Activated naive CD8-positive, alpha-beta T cell treated with anti-CD3 and anti-CD28 coated beads, Interleukin-2, amount 50 U/mL, for 24 hours (primary cell): ENCODE data around the gene AGPAT1.

ENCODE experiments used
- ATAC-seq: fragments of 150-1000 bp; cut with Tn5 transposase; one replicate; pipeline ENCODE4 v1.10.0; 2021
- DNase-seq: peaks from one replicate; pipeline ENCODE4 v3.0.0; 2021
- H3K27ac Mint-ChIP-seq: one replicate; pipeline ENCODE4 v1.8.0; 2021; ENCODE audit warnings: mild to moderate bottlenecking, mixed read lengths
- H3K27me3 Mint-ChIP-seq: one replicate; pipeline ENCODE4 v1.8.0; 2021; ENCODE audit warnings: mixed read lengths
- H3K36me3 Mint-ChIP-seq: one replicate; pipeline ENCODE4 v1.8.0; 2021; ENCODE audit warnings: low read depth, mixed read lengths
- H3K4me1 Mint-ChIP-seq: one replicate; pipeline ENCODE4 v1.8.0; 2021; ENCODE audit warnings: mixed read lengths
- H3K4me3 Mint-ChIP-seq: one replicate; pipeline ENCODE4 v1.8.0; 2021; ENCODE audit warnings: mild to moderate bottlenecking, moderate library complexity, mixed read lengths
- H3K9me3 Mint-ChIP-seq: one replicate; pipeline ENCODE4 v1.8.0; 2021; ENCODE audit warnings: mixed read lengths

Gene AGPAT1

DNA sequence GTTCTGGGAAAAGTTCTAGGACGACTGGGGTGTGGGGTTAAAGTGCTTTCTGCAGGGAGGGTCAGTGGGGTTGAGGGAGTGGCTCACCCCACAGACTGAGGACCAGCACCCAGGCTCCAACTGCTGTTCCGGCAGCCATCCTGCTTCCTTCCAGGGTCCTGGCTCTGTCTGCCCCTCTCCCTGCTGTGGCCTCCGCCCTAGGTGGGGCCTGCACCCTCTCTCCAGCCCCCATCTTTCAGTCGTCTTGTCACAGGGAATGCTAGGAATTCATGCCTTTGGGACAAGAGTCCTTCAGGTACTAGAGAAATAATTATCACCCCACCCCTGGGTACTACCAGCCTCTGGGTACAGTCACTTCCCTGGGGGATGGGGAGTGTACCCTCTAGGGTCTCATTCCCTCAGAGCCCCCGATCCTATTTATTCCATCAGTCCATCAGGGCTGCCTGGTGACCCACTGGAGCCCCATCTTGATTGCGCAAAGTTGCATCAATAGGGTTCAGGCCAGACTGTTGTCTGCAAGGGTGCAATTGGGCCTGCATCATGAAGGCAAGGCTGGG, 8.3 kb upstream of the AGPAT1 start, which contains the start of gene AGER:
TSS of gene AGER (minus strand) at position 170 of the 557 bp plus-strand sequence. CDS start at position 139, 31 bp downstream.
- Mint-ChIP-seq H3K9me3 (no peaks in the 10 kb centered on the region), H3K36me3 (peaks cover 47% of the 10 kb centered on the region), H3K27me3 (no peaks in the 10 kb centered on the region), H3K4me3 (no peak within 1 kb of the TSS), H3K27ac (peak within 1 kb of the TSS; percentile 59), H3K4me1 (peaks cover 69% of the 10 kb centered on the region)
- ATAC-seq (no peak), DNase-seq (no peak)

DNA sequence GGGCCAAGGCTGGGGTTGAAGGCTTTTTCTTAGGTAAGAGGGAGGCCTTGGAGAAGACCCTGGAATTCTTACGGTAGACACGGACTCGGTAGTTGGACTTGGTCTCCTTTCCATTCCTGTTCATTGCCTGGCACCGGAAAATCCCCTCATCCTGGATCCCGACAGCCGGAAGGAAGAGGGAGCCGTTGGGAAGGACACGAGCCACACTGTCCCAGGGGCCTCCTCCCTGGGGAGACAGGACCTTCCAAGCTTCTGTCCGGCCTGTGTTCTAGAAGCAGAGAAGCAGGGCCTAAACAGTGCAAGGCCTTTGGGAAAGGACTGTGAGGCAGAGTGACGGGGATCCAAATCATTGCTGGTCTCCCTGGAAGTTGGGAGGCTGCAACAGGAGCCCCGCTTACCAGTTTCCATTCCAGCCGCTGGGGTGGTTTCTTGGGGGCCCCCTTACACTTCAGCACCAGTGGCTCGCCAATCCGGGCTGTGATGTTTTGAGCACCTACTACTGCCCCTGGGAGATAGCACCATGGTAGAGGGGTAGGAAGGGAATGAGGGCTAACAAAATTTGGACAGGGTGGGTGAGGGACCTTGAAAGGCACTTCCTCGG, 7.7 kb upstream of the AGPAT1 start:
- Mint-ChIP-seq H3K9me3 (no peaks in the 10 kb centered on the region), H3K27me3 (no peaks in the 10 kb centered on the region), H3K27ac (peak overlapping the region; percentile 59), H3K4me3 (no peak overlapping the region), H3K36me3 (peaks cover 48% of the 10 kb centered on the region), H3K4me1 (peaks cover 69% of the 10 kb centered on the region)
- no peak for ATAC-seq
- no peak for DNase-seq

DNA sequence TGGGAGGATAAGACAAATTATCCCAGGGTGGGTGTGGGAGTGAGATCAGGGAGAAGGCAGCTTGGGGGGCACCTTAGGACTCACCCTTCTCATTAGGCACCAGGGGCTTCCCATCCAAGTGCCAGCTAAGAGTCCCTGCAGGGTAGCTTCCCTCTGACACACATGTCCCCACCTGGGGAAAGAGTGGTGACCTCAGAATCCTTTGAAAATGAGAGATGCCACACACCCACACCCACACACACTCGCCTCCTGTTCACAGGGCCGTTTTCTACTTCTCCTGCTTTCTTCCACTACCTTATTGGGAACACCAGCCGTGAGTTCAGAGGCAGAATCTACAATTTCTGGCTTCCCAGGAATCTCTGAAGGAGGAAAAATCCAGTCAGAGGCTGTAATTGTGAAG, 7.1 kb upstream of the AGPAT1 start:
- Mint-ChIP-seq H3K9me3 (no peaks in the 10 kb centered on the region), H3K4me1 (peaks cover 67% of the 10 kb centered on the region), H3K4me3 (no peak overlapping the region), H3K36me3 (peaks cover 49% of the 10 kb centered on the region), H3K27me3 (no peaks in the 10 kb centered on the region), H3K27ac (peak overlapping the region; percentile 59)
- ATAC-seq (no peak), DNase-seq (no peak)

DNA sequence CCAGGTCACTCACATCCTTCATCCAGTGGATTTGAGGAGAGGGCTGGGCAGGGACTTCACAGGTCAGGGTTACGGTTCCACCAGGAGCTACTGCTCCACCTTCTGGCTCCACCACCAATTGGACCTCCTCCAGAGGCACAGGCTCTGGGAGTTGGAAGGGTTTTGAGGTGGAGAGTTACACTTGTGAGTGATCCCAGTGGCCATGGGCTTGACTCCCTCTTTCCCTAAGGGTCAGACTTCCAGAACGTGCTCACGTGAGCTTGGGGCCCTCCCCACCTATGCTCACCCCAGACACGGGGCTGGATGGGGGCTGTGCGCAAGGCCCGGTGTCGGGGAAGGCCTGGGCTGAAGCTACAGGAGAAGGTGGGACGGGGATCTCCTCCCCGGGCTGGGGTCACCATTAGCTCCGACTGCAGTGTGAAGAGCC, 6.7 kb upstream of the AGPAT1 start:
- DNase-seq = no peak
- H3K4me3 Mint-ChIP-seq = no peak overlapping the region
- H3K27ac Mint-ChIP-seq = peak overlapping the region; percentile 59
- H3K27me3 Mint-ChIP-seq = no peaks in the 10 kb centered on the region
- peaks cover 67% of the 10 kb centered on the region for H3K4me1 Mint-ChIP-seq
- ATAC-seq = no peak
- peaks cover 50% of the 10 kb centered on the region for H3K36me3 Mint-ChIP-seq
- no peaks in the 10 kb centered on the region for H3K9me3 Mint-ChIP-seq

DNA sequence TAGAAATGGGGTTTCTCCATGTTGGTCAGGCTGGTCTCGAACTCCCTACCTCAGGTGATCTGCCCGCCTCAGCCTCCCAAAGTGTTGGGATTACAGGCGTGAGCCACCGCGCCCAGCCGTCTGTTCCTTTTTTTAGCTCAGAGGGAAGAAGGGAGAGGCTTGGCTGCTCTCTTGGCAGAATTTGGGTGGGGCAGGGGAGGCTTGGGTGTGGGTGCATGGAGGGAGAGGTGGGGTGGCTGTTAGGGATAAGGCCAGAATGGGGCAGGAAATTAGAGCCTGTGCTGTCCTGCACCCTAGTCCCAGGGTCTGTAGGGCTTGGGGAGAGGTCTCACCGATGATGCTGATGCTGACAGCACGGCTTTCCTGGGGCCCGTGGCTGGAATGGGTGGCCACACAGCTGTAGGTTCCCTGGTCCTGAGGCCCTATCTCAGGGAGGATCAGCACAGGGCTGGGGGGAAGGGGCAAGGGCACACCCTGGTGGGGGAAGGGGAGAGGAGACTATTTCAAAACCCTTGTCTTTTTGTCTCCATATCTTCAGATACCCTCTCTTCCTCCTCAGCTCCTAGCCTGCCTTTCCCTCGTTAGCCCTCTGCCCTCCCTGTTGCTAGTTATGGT, 6.1 kb upstream of the AGPAT1 start:
- H3K27ac Mint-ChIP-seq = no peak overlapping the region
- peaks cover 46% of the 10 kb centered on the region for H3K36me3 Mint-ChIP-seq
- H3K27me3 Mint-ChIP-seq = no peaks in the 10 kb centered on the region
- no peak overlapping the region for H3K4me3 Mint-ChIP-seq
- H3K4me1 Mint-ChIP-seq = peaks cover 67% of the 10 kb centered on the region
- DNase-seq = no peak
- no peak for ATAC-seq
- H3K9me3 Mint-ChIP-seq = no peaks in the 10 kb centered on the region

DNA sequence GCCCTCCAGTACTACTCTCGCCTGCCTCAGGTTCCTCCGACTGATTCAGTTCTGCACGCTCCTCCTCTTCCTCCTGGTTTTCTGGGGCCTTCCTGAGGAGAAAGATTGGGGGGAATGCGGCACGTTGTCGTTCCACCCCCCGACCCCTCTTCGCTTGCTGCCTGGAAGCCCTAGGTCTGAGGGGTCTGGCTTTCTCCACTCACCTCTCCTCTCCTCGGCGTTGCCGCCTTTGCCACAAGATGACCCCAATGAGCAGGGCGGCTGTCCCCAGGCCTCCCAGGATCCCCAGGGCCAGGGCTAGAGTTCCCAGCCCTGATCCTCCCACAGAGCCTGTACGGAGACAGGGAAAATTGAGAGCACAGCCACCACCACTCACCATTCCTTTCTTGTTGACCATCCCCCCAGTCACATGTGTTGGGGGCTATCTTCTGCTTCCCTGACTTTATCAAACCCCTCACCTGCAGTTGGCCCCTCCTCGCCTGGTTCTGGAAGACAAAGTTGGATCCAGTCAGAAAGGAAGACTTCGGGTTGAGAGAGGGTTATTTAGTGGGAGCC, 5.3 kb upstream of the AGPAT1 start:
- no peaks in the 10 kb centered on the region for H3K9me3 Mint-ChIP-seq
- ATAC-seq (no peak), DNase-seq (no peak)
- H3K27ac Mint-ChIP-seq = peak overlapping the region; percentile 77
- no peaks in the 10 kb centered on the region for H3K27me3 Mint-ChIP-seq
- peak overlapping the region; percentile 55 for H3K4me3 Mint-ChIP-seq
- peaks cover 38% of the 10 kb centered on the region for H3K36me3 Mint-ChIP-seq
- peaks cover 67% of the 10 kb centered on the region for H3K4me1 Mint-ChIP-seq

DNA sequence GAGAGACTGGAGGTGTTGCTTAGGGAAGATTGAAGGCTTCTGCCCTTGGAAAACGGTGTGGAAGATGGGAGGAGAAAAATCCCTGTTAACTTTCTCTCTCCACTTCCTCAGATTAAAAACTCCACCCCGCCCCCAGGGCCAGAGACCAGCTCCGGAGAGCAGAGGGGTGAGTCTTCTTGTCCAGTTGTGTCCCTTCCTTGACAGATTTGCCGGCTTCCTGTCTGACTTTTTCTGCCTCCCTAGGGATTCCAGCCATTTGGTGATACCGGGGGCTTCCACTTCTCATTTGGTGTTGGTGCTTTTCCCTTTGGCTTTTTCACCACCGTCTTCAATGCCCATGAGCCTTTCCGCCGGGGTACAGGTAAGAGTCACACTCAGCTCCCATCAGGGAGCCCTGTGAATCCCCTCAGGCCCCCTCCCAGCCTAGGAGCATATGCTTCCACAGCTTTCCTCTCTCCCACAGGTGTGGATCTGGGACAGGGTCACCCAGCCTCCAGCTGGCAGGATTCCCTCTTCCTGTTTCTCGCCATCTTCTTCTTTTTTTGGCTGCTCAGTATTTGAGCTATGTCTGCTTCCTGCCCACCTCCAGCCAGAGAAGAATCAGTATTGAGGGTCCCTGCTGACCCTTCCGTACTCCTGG, 4.0 kb upstream of the AGPAT1 start:
- peaks cover 64% of the 10 kb centered on the region for H3K4me1 Mint-ChIP-seq

DNA sequence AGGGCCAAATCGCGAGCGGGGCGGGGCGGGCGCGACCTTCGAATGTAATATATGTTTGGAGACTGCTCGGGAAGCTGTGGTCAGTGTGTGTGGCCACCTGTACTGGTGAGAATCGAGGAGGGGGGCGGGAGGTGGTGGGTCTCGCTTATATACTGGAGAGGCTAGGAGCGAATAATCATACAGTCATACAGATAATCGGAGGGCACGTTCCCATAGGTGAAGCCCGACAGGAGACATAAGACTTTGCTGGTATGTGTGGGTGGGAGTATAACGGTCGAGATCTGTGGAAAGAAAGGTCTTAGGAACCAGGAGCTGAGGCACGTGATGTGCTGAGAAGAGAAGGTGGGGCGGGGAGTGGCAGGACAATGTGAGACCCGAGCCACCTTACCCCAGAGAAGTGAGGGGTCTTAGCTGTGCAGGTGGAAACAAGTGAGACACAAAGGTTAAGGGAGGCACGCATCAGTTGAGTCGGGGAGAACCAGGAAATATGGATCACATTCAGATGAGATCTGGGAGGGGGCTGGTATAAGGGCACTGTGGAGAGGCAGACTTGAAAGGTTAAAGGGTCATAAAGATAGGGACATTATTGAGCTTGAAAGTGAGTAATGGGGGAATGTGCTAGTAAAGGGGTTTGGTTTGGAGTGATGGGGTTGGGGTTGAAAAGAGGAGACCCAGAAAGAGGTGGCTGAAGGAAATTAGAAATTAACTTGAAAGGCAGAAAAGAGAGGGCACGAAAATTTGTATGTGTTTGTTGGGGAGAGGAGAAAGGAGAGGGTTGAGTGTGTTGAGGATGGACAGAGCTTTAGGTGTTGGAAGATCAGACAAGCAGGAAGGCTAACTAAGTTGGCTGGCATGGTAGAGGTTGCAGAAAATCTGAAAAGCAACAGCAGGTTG, 2.9 kb upstream of the AGPAT1 start:
- Mint-ChIP-seq H3K4me3 (peak overlapping the region; percentile 96), H3K4me1 (peaks cover 75% of the 10 kb centered on the region), H3K36me3 (peaks cover 29% of the 10 kb centered on the region), H3K27me3 (no peaks in the 10 kb centered on the region), H3K27ac (peak overlapping the region; percentile 93), H3K9me3 (no peaks in the 10 kb centered on the region)
- DNase-seq = no peak
- ATAC-seq = no peak

More for the DNA sequence above, 4.0 kb upstream of the AGPAT1 start:
- Mint-ChIP-seq H3K27ac (peak overlapping the region; percentile 93), H3K9me3 (no peaks in the 10 kb centered on the region), H3K36me3 (peaks cover 29% of the 10 kb centered on the region), H3K4me3 (peak overlapping the region; percentile 96), H3K27me3 (no peaks in the 10 kb centered on the region)
- DNase-seq (no peak), ATAC-seq (no peak)

DNA sequence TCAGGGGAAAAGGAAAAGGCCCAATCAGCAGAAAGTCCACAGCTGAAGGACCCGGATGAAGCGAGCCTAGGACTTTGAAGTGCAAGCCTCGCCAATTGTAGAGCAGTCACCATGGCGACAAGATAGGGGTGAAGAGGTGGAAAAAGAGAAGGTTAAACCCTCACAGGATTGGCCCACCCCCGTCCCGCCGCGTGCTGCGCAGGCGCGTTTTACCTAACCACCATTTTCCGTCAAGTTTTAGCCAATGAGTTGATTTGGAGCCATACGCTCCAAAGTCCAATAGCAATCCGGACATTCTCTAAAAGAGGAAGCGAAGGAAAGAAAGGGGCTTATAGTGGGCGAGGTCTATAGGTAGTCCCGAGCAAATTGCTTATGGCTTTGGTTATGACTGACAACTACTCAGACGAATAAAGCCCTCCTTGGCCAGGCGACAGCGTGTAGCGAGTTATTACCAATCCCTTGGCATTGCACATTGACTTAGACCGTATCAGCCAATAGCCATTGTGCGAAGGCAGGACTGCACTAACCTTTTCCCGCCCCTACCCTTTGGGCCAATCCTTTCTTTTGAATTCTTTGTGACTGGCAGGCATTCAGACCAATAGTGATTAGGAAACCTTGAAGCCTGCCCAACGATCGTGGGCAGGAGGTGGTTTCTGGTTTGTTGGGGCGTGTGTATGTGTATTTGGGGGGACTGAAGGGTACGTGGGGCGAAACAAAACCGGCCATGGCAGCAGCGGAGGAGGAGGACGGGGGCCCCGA, 2.1 kb upstream of the AGPAT1 start, which contains the start of gene RNF5:
TSS of gene RNF5 (plus strand) at position 618 of the 759 bp plus-strand sequence. CDS start at position 725, 107 bp downstream.
- ATAC-seq (peak; percentile 90), DNase-seq (peak; percentile 89)
- H3K4me1 Mint-ChIP-seq = peaks cover 78% of the 10 kb centered on the region
- peaks cover 29% of the 10 kb centered on the region for H3K36me3 Mint-ChIP-seq
- H3K9me3 Mint-ChIP-seq = no peaks in the 10 kb centered on the region
- H3K27ac Mint-ChIP-seq = peak within 1 kb of the TSS; percentile 93
- peak within 1 kb of the TSS; percentile 96 for H3K4me3 Mint-ChIP-seq
- no peaks in the 10 kb centered on the region for H3K27me3 Mint-ChIP-seq

DNA sequence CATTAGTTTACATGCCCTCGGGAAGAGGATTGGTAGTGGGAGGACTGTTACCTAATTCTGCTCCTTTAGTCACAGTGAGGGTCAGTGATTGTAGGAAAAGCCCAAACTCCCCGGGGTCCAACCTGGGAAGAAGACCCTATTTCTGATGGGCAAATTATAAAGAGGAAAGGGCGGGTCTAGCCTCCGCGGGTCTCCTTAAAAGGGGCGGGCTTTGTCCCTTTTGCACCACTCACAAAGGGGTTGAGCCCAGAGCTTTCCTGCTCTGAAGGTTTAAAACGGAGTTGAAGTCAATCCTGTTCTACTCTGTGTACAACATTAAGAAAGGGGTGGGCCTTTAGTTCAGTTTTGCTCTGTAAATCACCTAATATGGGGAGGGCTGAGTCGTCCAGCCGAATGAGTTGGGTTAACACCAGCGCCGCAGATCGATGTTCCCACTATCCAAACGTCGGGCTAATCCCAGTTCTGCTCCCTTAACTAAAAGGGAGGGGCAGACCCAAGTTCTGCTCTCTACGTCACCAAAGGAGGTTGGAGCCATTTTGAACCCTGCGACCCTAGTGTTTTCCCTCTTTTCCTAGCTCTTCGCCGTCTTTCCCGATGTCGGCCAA, 1.4 kb upstream of the AGPAT1 start:
- ATAC-seq (no peak), DNase-seq (peak; percentile 49)
- Mint-ChIP-seq H3K4me1 (peaks cover 77% of the 10 kb centered on the region), H3K27me3 (no peaks in the 10 kb centered on the region), H3K36me3 (peaks cover 26% of the 10 kb centered on the region), H3K4me3 (peak overlapping the region; percentile 96), H3K27ac (peak overlapping the region; percentile 93), H3K9me3 (no peaks in the 10 kb centered on the region)

DNA sequence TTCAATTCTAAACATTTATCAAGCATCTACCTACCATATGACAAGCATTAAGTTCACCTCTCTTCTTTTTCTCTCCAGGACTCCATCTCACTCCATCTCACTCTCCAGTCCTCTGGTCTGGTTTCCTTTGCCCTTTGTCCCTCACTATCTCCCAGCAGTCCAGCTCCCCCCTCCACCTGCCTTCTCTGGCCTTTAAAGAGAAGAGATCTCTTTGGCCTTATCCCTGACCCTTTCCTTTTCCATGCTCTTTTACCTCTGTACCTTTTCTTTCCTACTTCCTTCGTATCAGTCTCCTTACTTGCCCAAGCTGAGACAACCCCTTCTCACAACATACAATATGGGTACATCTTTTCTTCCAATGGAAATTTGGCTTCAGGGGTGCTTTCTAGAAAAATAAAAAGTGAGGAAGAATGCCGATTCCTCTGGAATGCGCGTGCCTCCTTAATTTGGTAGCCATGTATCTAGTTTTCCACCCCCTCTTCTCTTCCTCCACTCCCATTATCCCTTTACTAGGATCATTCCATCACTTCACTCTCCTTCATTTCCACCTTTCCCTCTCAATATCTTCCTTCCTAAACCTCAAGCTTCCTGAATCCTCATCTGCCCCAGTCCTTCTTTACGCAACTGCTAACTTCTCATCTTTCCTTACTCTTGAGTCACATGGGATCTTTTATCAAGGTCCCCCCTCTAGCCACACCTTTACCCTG, 745 bp upstream of the AGPAT1 start:
- Mint-ChIP-seq H3K27me3 (no peaks in the 10 kb centered on the region), H3K4me1 (peaks cover 77% of the 10 kb centered on the region), H3K36me3 (peaks cover 26% of the 10 kb centered on the region), H3K4me3 (peak overlapping the region; percentile 96), H3K9me3 (no peaks in the 10 kb centered on the region), H3K27ac (peak overlapping the region; percentile 93)
- DNase-seq (no peak), ATAC-seq (no peak)

DNA sequence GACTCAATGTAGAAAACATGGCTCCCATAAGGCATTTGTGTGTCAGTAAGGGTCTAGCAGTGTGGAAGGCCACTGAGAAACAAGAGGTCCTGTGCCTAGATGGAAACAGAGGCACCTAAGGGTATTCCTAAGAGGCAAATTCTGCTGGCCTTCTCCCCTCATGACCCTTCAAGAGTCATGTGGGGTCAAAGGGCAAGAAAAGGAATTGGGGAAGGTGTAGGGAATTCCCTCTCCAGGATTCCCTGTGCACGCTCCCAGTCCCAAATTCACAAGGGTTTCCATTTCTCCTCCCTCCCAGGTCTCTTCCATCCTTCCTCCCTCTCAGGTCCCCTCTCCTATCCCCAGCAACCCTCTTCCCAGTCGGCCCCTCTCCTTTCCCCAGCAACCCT, 568 bp downstream of the AGPAT1 start:
- Mint-ChIP-seq H3K27me3 (no peaks in the 10 kb centered on the region), H3K36me3 (peaks cover 18% of the 10 kb centered on the region), H3K4me1 (peaks cover 69% of the 10 kb centered on the region), H3K27ac (peak overlapping the region; percentile 59), H3K4me3 (peak overlapping the region; percentile 96), H3K9me3 (no peaks in the 10 kb centered on the region)
- DNase-seq (no peak), ATAC-seq (no peak)
